ENCODE measurements around the gene CLK2.

Gene CLK2

GRCh38 chr1:155273343-155274245, at the start of gene CLK2:
TSS of gene CLK2 (minus strand) at chr1:155273504. CDS start at chr1:155270977, 2,527 bp downstream.
- DNase-seq (ENCODE audit: low read depth in 1 of 2, low spot score in 1 of 2) = peak; percentile 88 to 95

- no peak for DNase-seq (ENCODE audit: low read depth in 1 of 2, low spot score in 1 of 2)
Measured at GRCh38 chr1:155322571-155322952, 49.3 kb upstream of the CLK2 start.

GRCh38 chr1:155321639-155322503, 48.6 kb upstream of the CLK2 start:
- no peak for DNase-seq (ENCODE audit: low read depth in 1 of 2, low spot score in 1 of 2)

GRCh38 chr1:155320661-155321617, 47.6 kb upstream of the CLK2 start, which contains the start of gene RUSC1:
TSS of gene RUSC1 (plus strand) at chr1:155320894. CDS start at chr1:155321774, 880 bp downstream.
- peak; percentile 46 to 66 for DNase-seq (ENCODE audit: low read depth in 1 of 2, low spot score in 1 of 2)

- no peak for DNase-seq (ENCODE audit: low read depth in 1 of 2, low spot score in 1 of 2)
Measured at GRCh38 chr1:155320252-155320651, 46.9 kb upstream of the CLK2 start.

- DNase-seq (ENCODE audit: low read depth in 1 of 2, low spot score in 1 of 2) = no peak
Measured at GRCh38 chr1:155319536-155319935, 46.2 kb upstream of the CLK2 start.

GRCh38 chr1:155318082-155318481, 44.8 kb upstream of the CLK2 start:
- DNase-seq (ENCODE audit: low read depth in 1 of 2, low spot score in 1 of 2) = no peak

GRCh38 chr1:155316922-155317321, 43.6 kb upstream of the CLK2 start:
- no peak for DNase-seq (ENCODE audit: low read depth in 1 of 2, low spot score in 1 of 2)

GRCh38 chr1:155313261-155313660, 40.0 kb upstream of the CLK2 start:
- no peak for DNase-seq (ENCODE audit: low read depth in 1 of 2, low spot score in 1 of 2)

- no peak for DNase-seq (ENCODE audit: low read depth in 1 of 2, low spot score in 1 of 2)
Measured at GRCh38 chr1:155309423-155310021, 36.2 kb upstream of the CLK2 start.

GRCh38 chr1:155308493-155309422, 35.5 kb upstream of the CLK2 start, which contains the start of gene FDPS:
TSS of gene FDPS (plus strand) at chr1:155308866. CDS start at chr1:155309790, 924 bp downstream.
- DNase-seq (ENCODE audit: low read depth in 1 of 2, low spot score in 1 of 2) = peak; percentile 87 to 92

- no peak for DNase-seq (ENCODE audit: low read depth in 1 of 2, low spot score in 1 of 2)
Measured at GRCh38 chr1:155307247-155307740, 34.0 kb upstream of the CLK2 start.

GRCh38 chr1:155305881-155306391, 32.6 kb upstream of the CLK2 start:
- no peak for DNase-seq (ENCODE audit: low read depth in 1 of 2, low spot score in 1 of 2)

GRCh38 chr1:155304558-155305063, 31.3 kb upstream of the CLK2 start:
- DNase-seq (ENCODE audit: low read depth in 1 of 2, low spot score in 1 of 2) = no peak

- DNase-seq (ENCODE audit: low read depth in 1 of 2, low spot score in 1 of 2) = no peak
Measured at GRCh38 chr1:155301342-155301841, 28.1 kb upstream of the CLK2 start, which contains the start of gene PKLR. TSS of gene PKLR (minus strand) at chr1:155301438. CDS start at chr1:155301395, 43 bp downstream.

- no peak for DNase-seq (ENCODE audit: low read depth in 1 of 2, low spot score in 1 of 2)
Measured at GRCh38 chr1:155300553-155301329, 27.4 kb upstream of the CLK2 start.

- no peak for DNase-seq (ENCODE audit: low read depth in 1 of 2, low spot score in 1 of 2)
Measured at GRCh38 chr1:155300024-155300423, 26.7 kb upstream of the CLK2 start.
